ENCODE results near the gene DGKI. TPM values are rescaled to one million over a fixed set of nuclear protein-coding genes. Genes with fewer than 3 reads are reported as not detected.

DGKI gene
- polyA plus RNA-seq, 2 of the 4 experiments (the other 2 are of a cell fraction), result 0.05 to 0.08 TPM

DNA sequence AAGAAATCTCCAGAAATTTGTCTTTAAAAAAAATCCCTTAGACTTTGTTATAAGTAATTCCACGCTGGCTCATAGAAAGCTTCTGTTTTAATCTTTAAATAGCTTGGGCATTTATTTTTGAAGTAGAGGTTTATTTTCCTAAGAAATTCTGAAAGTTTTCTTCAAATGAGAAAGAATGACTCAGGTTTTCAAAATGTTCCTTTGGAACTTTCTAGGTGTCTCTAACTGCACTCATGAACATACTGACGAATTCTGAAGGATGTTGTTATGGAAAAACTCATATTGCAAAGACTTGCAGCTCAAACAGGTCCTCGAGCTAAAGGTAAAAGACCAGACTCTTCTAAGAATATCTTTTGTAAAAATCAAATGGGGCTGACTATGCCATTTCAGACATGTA, 10.7 kb downstream of the DGKI start (continued):
- TF ChIP-seq, protein P1, sequence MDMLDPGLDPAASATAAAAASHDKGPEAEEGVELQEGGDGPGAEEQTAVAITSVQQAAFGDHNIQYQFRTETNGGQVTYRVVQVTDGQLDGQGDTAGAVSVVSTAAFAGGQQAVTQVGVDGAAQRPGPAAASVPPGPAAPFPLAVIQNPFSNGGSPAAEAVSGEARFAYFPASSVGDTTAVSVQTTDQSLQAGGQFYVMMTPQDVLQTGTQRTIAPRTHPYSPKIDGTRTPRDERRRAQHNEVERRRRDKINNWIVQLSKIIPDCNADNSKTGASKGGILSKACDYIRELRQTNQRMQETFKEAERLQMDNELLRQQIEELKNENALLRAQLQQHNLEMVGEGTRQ (IDR thresholded peaks at IDR 0.05), result no peak
- TF ChIP-seq, protein P2, sequence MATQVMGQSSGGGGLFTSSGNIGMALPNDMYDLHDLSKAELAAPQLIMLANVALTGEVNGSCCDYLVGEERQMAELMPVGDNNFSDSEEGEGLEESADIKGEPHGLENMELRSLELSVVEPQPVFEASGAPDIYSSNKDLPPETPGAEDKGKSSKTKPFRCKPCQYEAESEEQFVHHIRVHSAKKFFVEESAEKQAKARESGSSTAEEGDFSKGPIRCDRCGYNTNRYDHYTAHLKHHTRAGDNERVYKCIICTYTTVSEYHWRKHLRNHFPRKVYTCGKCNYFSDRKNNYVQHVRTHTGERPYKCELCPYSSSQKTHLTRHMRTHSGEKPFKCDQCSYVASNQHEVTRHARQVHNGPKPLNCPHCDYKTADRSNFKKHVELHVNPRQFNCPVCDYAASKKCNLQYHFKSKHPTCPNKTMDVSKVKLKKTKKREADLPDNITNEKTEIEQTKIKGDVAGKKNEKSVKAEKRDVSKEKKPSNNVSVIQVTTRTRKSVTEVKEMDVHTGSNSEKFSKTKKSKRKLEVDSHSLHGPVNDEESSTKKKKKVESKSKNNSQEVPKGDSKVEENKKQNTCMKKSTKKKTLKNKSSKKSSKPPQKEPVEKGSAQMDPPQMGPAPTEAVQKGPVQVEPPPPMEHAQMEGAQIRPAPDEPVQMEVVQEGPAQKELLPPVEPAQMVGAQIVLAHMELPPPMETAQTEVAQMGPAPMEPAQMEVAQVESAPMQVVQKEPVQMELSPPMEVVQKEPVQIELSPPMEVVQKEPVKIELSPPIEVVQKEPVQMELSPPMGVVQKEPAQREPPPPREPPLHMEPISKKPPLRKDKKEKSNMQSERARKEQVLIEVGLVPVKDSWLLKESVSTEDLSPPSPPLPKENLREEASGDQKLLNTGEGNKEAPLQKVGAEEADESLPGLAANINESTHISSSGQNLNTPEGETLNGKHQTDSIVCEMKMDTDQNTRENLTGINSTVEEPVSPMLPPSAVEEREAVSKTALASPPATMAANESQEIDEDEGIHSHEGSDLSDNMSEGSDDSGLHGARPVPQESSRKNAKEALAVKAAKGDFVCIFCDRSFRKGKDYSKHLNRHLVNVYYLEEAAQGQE (IDR thresholded peaks at IDR 0.05), result no peak
- TF ChIP-seq GATA3 (IDR thresholded peaks at IDR 0.05; ENCODE audit: borderline replicate concordance) (no peak), HOXA7 (CRISPR knock-in tag; IDR thresholded peaks at IDR 0.05) (no peak), ZC3H11A (IDR thresholded peaks at IDR 0.05) (no peak)

DNA sequence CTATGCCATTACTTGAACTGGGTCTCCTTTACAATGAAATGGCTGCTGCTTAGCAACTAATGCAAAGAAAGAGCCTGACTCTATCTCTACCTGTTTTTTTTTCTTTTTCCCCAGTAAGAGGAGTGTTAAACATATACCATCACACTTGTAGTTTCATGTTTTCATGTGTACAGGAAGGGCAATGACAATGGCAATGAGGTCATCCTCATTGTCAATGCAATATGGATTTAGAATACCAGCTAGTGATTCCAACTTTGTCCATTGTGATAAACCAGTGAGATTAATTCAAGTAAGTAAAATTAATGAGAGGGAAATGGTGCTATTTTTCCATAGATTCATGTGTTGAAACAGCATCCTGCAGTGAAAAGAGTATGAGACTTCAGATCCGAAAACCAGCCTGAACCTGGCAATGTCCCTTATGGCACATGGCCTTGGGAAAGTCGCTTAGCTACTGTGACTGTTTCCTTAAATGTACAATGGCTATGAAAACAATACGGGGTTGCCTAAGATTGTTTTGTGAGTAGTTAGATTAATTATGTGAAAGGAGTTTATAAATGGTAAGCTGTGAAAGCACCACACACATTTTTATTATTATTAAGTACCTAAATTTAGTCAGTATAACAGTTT, 11.2 kb downstream of the DGKI start:
- Histone ChIP-seq H3K9me3 (peaks cover 11% of the 10 kb centered on the region), H3K4me2 (no peak overlapping the region), H3K27ac (no peak overlapping the region), H3K4me1 (no peaks in the 10 kb centered on the region), H3K4me3 (no peak overlapping the region)
- FAIRE-seq, result no peak
- 13% methylated on average over 3 of the region's 3 CpGs for WGBS (ENCODE audit: missing lambda C conversion rate)
- POLR2A ChIA-PET, result no interaction called here
- ATAC-seq, result no peak
- no peak for DNase-seq (ENCODE audit: low read depth in 1 of 2, low spot score in 1 of 2)
- CTCF ChIA-PET, result interaction anchor here (0.6 to 1.6 kb wide), 5 partner anchors 17 to 259 kb away, joined by 3 read pairs; no protein-coding TSS in a partner anchor
- TF ChIP-seq FOXS1 (CRISPR knock-in tag; IDR thresholded peaks at IDR 0.05) (no peak), EHMT2 (IDR thresholded peaks at IDR 0.05; ENCODE audit: low read depth) (no peak), RCOR1 (IDR thresholded peaks at IDR 0.05; ENCODE audit: low read depth, low read length) (no peak), SREBF2 (IDR thresholded peaks at IDR 0.05) (no peak), RAD21 (conservative IDR thresholded peaks at IDR 0.05 in 1 of 2, IDR thresholded peaks at IDR 0.05 in 1 of 2) (no peak), TFCP2L1 (CRISPR knock-in tag; IDR thresholded peaks at IDR 0.05) (no peak), ZSCAN20 (CRISPR knock-in tag; IDR thresholded peaks at IDR 0.05) (no peak), FOSL2 (IDR thresholded peaks at IDR 0.05) (no peak), FOSL2 (CRISPR knock-in tag; IDR thresholded peaks at IDR 0.05) (no peak), NFE2L2 (conservative IDR thresholded peaks at IDR 0.05; ENCODE audit: low read length) (no peak), CEBPB (IDR thresholded peaks at IDR 0.05) (no peak), GATA3 (IDR thresholded peaks at IDR 0.05; ENCODE audit: borderline replicate concordance) (no peak), ZC3H11A (IDR thresholded peaks at IDR 0.05) (no peak), NR3C1 (IDR thresholded peaks at IDR 0.05) (no peak), HOXB13 (CRISPR knock-in tag; IDR thresholded peaks at IDR 0.05; ENCODE audit: low read depth) (no peak)
- TF ChIP-seq, protein P3, sequence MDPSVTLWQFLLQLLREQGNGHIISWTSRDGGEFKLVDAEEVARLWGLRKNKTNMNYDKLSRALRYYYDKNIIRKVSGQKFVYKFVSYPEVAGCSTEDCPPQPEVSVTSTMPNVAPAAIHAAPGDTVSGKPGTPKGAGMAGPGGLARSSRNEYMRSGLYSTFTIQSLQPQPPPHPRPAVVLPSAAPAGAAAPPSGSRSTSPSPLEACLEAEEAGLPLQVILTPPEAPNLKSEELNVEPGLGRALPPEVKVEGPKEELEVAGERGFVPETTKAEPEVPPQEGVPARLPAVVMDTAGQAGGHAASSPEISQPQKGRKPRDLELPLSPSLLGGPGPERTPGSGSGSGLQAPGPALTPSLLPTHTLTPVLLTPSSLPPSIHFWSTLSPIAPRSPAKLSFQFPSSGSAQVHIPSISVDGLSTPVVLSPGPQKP (IDR thresholded peaks at IDR 0.05; ENCODE audit: low read depth, low read length), result no peak
- TF ChIP-seq, protein P4, sequence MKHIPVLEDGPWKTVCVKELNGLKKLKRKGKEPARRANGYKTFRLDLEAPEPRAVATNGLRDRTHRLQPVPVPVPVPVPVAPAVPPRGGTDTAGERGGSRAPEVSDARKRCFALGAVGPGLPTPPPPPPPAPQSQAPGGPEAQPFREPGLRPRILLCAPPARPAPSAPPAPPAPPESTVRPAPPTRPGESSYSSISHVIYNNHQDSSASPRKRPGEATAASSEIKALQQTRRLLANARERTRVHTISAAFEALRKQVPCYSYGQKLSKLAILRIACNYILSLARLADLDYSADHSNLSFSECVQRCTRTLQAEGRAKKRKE (CRISPR knock-in tag; IDR thresholded peaks at IDR 0.05; ENCODE audit: low read depth), result no peak
- TF ChIP-seq, protein P5, sequence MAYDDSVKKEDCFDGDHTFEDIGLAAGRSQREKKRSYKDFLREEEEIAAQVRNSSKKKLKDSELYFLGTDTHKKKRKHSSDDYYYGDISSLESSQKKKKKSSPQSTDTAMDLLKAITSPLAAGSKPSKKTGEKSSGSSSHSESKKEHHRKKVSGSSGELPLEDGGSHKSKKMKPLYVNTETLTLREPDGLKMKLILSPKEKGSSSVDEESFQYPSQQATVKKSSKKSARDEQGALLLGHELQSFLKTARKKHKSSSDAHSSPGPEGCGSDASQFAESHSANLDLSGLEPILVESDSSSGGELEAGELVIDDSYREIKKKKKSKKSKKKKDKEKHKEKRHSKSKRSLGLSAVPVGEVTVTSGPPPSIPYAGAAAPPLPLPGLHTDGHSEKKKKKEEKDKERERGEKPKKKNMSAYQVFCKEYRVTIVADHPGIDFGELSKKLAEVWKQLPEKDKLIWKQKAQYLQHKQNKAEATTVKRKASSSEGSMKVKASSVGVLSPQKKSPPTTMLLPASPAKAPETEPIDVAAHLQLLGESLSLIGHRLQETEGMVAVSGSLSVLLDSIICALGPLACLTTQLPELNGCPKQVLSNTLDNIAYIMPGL (CRISPR knock-in tag; IDR thresholded peaks at IDR 0.05; ENCODE audit: borderline replicate concordance), result no peak
